K562 (cell line): ENCODE measurements around the gene VPREB1. TPM values are rescaled to one million over a fixed set of nuclear protein-coding genes. Genes with fewer than 3 reads are reported as not detected.

Experiments
- BCOR ChIP-seq: fragments of 450-650 bp; IDR thresholded peaks from 2 replicates; pipeline ENCODE4 v1.6.1; 2016
- CBFB ChIP-seq: sonication (generic); formaldehyde crosslinking; IDR thresholded peaks from 2 replicates; pipeline ENCODE4 v1.4.0; 2020; ENCODE audit warnings: mild to moderate bottlenecking, missing genetic modification reagents
- CBX3 ChIP-seq, 2 experiments: IDR thresholded peaks; 1 replicate in 1 of 2; 2 replicates in 1 of 2; pipeline ENCODE4 v1.6.1; 2012; ENCODE audit warnings: inconsistent platforms in 2 of 2, low read length in 2 of 2, borderline replicate concordance in 1 of 2, control low read depth in 1 of 2
- LCOR ChIP-seq: sonication (generic); formaldehyde crosslinking; IDR thresholded peaks from 2 replicates; pipeline ENCODE4 v1.8.0; 2022; ENCODE audit warnings: mild to moderate bottlenecking, missing genetic modification reagents
- MCM3 ChIP-seq: fragments of 450-650 bp; IDR thresholded peaks from 2 replicates; pipeline ENCODE4 v1.6.1; 2016
- SNIP1 ChIP-seq: fragments of 450-650 bp; IDR thresholded peaks from 2 replicates; pipeline ENCODE4 v1.7.1; 2017; ENCODE audit warnings: low read depth, mild to moderate bottlenecking
- TAF9B ChIP-seq: fragments of 450-650 bp; IDR thresholded peaks from 2 replicates; pipeline ENCODE4 v1.6.1; 2018; ENCODE audit warnings: mild to moderate bottlenecking; ENCODE audit not compliant: partially characterized antibody
- TEAD1 ChIP-seq, 2 experiments: fragments of 450-650 bp in 1 of 2; sonication (generic) in 1 of 2; formaldehyde crosslinking; IDR thresholded peaks; 2 replicates each; pipeline versions ENCODE4 v1.4.0 to v1.8.0; 2020 to 2022; ENCODE audit warnings: mild to moderate bottlenecking in 2 of 2, missing genetic modification reagents in 1 of 2
- ZKSCAN1 ChIP-seq: fragments of 150-350 bp; IDR thresholded peaks from 2 replicates; pipeline ENCODE4 v1.6.1; 2016; ENCODE audit warnings: low read depth, low read length
- ZNF431 ChIP-seq: sonication (generic); formaldehyde crosslinking; IDR thresholded peaks from 2 replicates; pipeline ENCODE4 v1.8.0; 2022; ENCODE audit warnings: mild to moderate bottlenecking, missing genetic modification reagents
- polyA plus RNA-seq, 8 experiments: library from polyadenylated mRNA; depleted of rRNA in 4 of 8; stranded (reverse) in 5 of 8; unstranded in 3 of 8; fragments of >200 nt; fragmentation: Nextera tagmentation in 2 of 8; fragmentation: Illumina TruSeq in 1 of 8; extraction: Ambion mirVana in 2 of 8; extraction: Trizol in 1 of 8; gene quantifications; 2 replicates each; pipeline versions ENCODE4 v1.2.1 to v1.2.3, GENCODE V29; 2011 to 2014; ENCODE audit warnings: inconsistent platforms in 1 of 8, missing spikeins in 1 of 8
- total RNA-seq, 7 experiments: library from RNA; depleted of rRNA in 6 of 7; stranded (reverse); fragments of >200 nt in 6 of 7; fragmentation: Illumina TruSeq in 2 of 7; extraction: Trizol in 2 of 7; gene quantifications; 2 replicates each; pipeline versions ENCODE4 v1.2.1 to v1.2.3, GENCODE V29; 2011 to 2021; ENCODE audit warnings: low replicate concordance in 1 of 7
- TF ChIP-seq, protein P1 (sequence below): sonication (generic); formaldehyde crosslinking; IDR thresholded peaks from 2 replicates; pipeline ENCODE4 v1.8.1; 2023; ENCODE audit warnings: mild to moderate bottlenecking, missing genetic modification reagents
- TF ChIP-seq, protein P2 (sequence below): sonication (generic); formaldehyde crosslinking; IDR thresholded peaks from 2 replicates; pipeline ENCODE4 v1.8.1; 2023; ENCODE audit warnings: mild to moderate bottlenecking, missing genetic modification reagents
- TF ChIP-seq, protein P3 (sequence below): conservative IDR thresholded peaks from 2 replicates; pipeline ENCODE4 v1.6.1; 2011; ENCODE audit warnings: low read depth, mild to moderate bottlenecking, low read length; ENCODE audit not compliant: control insufficient read depth
- TF ChIP-seq, protein P4 (sequence below): sonication (generic); formaldehyde crosslinking; IDR thresholded peaks from 2 replicates; pipeline ENCODE4 v1.8.0; 2022; ENCODE audit warnings: missing genetic modification reagents, mild to moderate bottlenecking, moderate library complexity, borderline replicate concordance
- TF ChIP-seq, protein P5 (sequence below): sonication (generic); formaldehyde crosslinking; IDR thresholded peaks from 2 replicates; pipeline ENCODE4 v1.8.0; 2023; ENCODE audit warnings: missing genetic modification reagents, mild to moderate bottlenecking, borderline replicate concordance

The VPREB1 gene
- total and polyA plus RNA-seq, 9 of the 15 experiments (the other 6 are each of a cell fraction or from before 2014, with no cell fraction given), result not detected

DNA sequence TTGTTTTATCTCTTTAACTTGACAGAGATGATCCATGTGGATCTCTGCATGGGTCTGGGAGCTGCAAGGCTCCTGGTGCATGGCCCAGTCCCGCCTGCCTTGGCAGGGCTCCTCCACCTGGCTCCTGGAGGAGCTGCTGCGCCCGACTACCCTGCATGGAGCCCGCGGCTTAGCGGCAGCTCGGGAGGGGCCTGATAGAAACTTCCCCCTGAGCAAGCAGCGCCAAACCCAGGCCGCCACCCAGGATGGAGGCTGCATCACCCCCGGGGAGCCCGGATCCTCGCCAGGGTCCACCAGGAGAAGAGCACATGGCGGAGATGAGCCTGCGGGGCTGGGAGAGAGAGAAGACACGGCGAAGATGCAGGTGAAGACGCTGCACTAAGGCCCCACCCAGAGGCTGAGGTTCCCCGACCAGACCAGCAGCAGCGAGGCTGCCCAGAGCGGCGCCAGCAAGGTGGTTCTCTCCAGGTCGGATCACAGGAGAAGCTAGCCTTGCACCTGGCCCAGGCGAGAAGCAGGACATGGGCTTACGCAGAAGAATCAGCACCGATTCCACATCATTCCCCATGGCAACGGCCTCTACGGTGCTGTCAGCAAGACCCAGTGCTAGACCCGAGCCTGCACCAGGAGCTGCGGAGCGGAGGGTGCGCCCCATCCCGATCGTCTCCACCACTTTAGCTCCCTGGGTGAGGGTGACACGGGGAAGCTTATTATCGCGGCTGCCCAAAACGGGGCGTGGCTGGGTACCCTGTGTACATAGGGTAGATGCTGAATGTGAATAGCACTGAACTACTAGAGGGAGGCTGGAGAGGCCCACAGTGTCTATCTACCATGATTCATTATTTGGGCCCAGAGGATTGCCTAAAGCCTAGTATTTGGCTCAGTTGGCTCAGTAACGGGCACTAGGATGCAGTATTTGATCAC, 41.3 kb upstream of the VPREB1 start (continued):
- TF ChIP-seq, protein P1, sequence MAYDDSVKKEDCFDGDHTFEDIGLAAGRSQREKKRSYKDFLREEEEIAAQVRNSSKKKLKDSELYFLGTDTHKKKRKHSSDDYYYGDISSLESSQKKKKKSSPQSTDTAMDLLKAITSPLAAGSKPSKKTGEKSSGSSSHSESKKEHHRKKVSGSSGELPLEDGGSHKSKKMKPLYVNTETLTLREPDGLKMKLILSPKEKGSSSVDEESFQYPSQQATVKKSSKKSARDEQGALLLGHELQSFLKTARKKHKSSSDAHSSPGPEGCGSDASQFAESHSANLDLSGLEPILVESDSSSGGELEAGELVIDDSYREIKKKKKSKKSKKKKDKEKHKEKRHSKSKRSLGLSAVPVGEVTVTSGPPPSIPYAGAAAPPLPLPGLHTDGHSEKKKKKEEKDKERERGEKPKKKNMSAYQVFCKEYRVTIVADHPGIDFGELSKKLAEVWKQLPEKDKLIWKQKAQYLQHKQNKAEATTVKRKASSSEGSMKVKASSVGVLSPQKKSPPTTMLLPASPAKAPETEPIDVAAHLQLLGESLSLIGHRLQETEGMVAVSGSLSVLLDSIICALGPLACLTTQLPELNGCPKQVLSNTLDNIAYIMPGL (CRISPR knock-in tag), result peak; percentile 57; the same call in 1 of the 2 replicates
- TF ChIP-seq CBX3 (IDR thresholded peaks at IDR 0.05; ENCODE audit: borderline replicate concordance in 1 of 2, low read length in 2 of 2) (peak in 1 of 2 experiments; percentile 21; a peak in 1 of 3 replicates), TAF9B (no peak), SNIP1 (no peak), LCOR (CRISPR knock-in tag) (peak; percentile 39; the same call in 1 of the 2 replicates), MCM3 (no peak), BCOR (no peak), CBFB (peak; percentile 49; the same call in 1 of the 2 replicates), ZKSCAN1 (no peak), ZNF431 (CRISPR knock-in tag) (no peak), TEAD1 (CRISPR knock-in tag; IDR thresholded peaks at IDR 0.05) (no peak)
- TF ChIP-seq, protein P2, sequence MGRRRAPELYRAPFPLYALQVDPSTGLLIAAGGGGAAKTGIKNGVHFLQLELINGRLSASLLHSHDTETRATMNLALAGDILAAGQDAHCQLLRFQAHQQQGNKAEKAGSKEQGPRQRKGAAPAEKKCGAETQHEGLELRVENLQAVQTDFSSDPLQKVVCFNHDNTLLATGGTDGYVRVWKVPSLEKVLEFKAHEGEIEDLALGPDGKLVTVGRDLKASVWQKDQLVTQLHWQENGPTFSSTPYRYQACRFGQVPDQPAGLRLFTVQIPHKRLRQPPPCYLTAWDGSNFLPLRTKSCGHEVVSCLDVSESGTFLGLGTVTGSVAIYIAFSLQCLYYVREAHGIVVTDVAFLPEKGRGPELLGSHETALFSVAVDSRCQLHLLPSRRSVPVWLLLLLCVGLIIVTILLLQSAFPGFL (CRISPR knock-in tag), result peak; percentile 74; the same call in 1 of the 2 replicates
- TF ChIP-seq, protein P3, sequence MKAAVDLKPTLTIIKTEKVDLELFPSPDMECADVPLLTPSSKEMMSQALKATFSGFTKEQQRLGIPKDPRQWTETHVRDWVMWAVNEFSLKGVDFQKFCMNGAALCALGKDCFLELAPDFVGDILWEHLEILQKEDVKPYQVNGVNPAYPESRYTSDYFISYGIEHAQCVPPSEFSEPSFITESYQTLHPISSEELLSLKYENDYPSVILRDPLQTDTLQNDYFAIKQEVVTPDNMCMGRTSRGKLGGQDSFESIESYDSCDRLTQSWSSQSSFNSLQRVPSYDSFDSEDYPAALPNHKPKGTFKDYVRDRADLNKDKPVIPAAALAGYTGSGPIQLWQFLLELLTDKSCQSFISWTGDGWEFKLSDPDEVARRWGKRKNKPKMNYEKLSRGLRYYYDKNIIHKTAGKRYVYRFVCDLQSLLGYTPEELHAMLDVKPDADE, result no peak
- TF ChIP-seq, protein P4, sequence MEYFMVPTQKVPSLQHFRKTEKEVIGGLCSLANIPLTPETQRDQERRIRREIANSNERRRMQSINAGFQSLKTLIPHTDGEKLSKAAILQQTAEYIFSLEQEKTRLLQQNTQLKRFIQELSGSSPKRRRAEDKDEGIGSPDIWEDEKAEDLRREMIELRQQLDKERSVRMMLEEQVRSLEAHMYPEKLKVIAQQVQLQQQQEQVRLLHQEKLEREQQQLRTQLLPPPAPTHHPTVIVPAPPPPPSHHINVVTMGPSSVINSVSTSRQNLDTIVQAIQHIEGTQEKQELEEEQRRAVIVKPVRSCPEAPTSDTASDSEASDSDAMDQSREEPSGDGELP, result peak; percentile 33; the same call in 1 of the 2 replicates
- TF ChIP-seq, protein P5, sequence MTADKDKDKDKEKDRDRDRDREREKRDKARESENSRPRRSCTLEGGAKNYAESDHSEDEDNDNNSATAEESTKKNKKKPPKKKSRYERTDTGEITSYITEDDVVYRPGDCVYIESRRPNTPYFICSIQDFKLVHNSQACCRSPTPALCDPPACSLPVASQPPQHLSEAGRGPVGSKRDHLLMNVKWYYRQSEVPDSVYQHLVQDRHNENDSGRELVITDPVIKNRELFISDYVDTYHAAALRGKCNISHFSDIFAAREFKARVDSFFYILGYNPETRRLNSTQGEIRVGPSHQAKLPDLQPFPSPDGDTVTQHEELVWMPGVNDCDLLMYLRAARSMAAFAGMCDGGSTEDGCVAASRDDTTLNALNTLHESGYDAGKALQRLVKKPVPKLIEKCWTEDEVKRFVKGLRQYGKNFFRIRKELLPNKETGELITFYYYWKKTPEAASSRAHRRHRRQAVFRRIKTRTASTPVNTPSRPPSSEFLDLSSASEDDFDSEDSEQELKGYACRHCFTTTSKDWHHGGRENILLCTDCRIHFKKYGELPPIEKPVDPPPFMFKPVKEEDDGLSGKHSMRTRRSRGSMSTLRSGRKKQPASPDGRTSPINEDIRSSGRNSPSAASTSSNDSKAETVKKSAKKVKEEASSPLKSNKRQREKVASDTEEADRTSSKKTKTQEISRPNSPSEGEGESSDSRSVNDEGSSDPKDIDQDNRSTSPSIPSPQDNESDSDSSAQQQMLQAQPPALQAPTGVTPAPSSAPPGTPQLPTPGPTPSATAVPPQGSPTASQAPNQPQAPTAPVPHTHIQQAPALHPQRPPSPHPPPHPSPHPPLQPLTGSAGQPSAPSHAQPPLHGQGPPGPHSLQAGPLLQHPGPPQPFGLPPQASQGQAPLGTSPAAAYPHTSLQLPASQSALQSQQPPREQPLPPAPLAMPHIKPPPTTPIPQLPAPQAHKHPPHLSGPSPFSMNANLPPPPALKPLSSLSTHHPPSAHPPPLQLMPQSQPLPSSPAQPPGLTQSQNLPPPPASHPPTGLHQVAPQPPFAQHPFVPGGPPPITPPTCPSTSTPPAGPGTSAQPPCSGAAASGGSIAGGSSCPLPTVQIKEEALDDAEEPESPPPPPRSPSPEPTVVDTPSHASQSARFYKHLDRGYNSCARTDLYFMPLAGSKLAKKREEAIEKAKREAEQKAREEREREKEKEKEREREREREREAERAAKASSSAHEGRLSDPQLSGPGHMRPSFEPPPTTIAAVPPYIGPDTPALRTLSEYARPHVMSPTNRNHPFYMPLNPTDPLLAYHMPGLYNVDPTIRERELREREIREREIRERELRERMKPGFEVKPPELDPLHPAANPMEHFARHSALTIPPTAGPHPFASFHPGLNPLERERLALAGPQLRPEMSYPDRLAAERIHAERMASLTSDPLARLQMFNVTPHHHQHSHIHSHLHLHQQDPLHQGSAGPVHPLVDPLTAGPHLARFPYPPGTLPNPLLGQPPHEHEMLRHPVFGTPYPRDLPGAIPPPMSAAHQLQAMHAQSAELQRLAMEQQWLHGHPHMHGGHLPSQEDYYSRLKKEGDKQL (CRISPR knock-in tag), result peak; percentile 72; the same call in 1 of the 2 replicates
